Inflammatory macrophage (primary cell): ENCODE results near the gene TRIM62.
A peak's percentile ranks its signal among the peaks of the same experiment; 100 is the strongest.

ENCODE experiments used
- DNase-seq, 2 donors: peaks; one replicate each; pipeline ENCODE4 v3.0.0-alpha.2; 2020 to 2022
- total RNA-seq, 18 experiments: gene quantifications; one replicate each; lab custom pipeline; 2026; ENCODE audit warnings: mixed read lengths in 6 of 18, inconsistent platforms in 2 of 18; lab: John Stamatoyannopoulos, UW

The TRIM62 gene
- total RNA-seq = 0.68 to 6.5 (median 1.9) reads per million in 18 experiments

- peak; percentile 88 to 97 for DNase-seq
Measured at GRCh38 chr1:33181921-33182341, at the start of gene TRIM62. TSS of gene TRIM62 (minus strand) at chr1:33182043. CDS start at chr1:33181432, 611 bp downstream.

- no peak for DNase-seq
Measured at GRCh38 chr1:33231166-33231565, 49.3 kb upstream of the TRIM62 start.

GRCh38 chr1:33228935-33229487 is 47.2 kb upstream of the TRIM62 start:
- no peak for DNase-seq

GRCh38 chr1:33225586-33225985 is 43.7 kb upstream of the TRIM62 start:
- DNase-seq = no peak

GRCh38 chr1:33224166-33224707 is 42.4 kb upstream of the TRIM62 start:
- DNase-seq = no peak

- DNase-seq = no peak
Measured at GRCh38 chr1:33222381-33222780, 40.5 kb upstream of the TRIM62 start.

- no peak for DNase-seq
Measured at GRCh38 chr1:33221385-33221758, 39.5 kb upstream of the TRIM62 start.

- no peak for DNase-seq
Measured at GRCh38 chr1:33220676-33221384, 39.0 kb upstream of the TRIM62 start.

GRCh38 chr1:33219886-33220661 is 38.2 kb upstream of the TRIM62 start:
- peak in 1 of 2 donors; percentile 37 for DNase-seq

GRCh38 chr1:33211972-33212371 is 30.1 kb upstream of the TRIM62 start:
- DNase-seq = no peak

GRCh38 chr1:33206340-33206739 is 24.5 kb upstream of the TRIM62 start:
- DNase-seq = no peak

GRCh38 chr1:33195556-33195955 is 13.7 kb upstream of the TRIM62 start:
- DNase-seq = peak; percentile 23 to 58

GRCh38 chr1:33191731-33192275 is 10.0 kb upstream of the TRIM62 start:
- DNase-seq = no peak

GRCh38 chr1:33190701-33191100 is 8.9 kb upstream of the TRIM62 start:
- no peak for DNase-seq

GRCh38 chr1:33188572-33189275 is 6.9 kb upstream of the TRIM62 start:
- DNase-seq = no peak

GRCh38 chr1:33186936-33187335 is 5.1 kb upstream of the TRIM62 start:
- DNase-seq = no peak

- DNase-seq = no peak
Measured at GRCh38 chr1:33185541-33185940, 3.7 kb upstream of the TRIM62 start.

- no peak for DNase-seq
Measured at GRCh38 chr1:33183306-33183705, 1.5 kb upstream of the TRIM62 start.

- DNase-seq = no peak
Measured at GRCh38 chr1:33182896-33183295, 1.1 kb upstream of the TRIM62 start.

GRCh38 chr1:33182401-33182841 is 578 bp upstream of the TRIM62 start:
- DNase-seq = no peak

GRCh38 chr1:33180911-33181890 is 642 bp downstream of the TRIM62 start:
- peak in 1 of 2 donors; percentile 85 for DNase-seq
